Transverse colon (tissue), 4 donors: Measurements from ENCODE around the gene PRLH. TPM values are rescaled to one million over a fixed set of nuclear protein-coding genes. Genes with fewer than 3 reads are reported as not detected.

Experiments
- DNase-seq: peaks from one replicate; pipeline ENCODE4 v3.0.0-alpha.2; 2019
- H3K27ac ChIP-seq, 4 donors: fragments of 200-600 bp; sonication (generic); 2 replicates each; pipeline ENCODE4 v1.5.1; 2016 to 2018; ENCODE audit warnings: inconsistent platforms in 4 of 4
- H3K27me3 ChIP-seq: fragments of 200-600 bp; sonication (generic); 2 replicates; pipeline ENCODE4 v1.5.1; 2017; ENCODE audit warnings: inconsistent platforms
- H3K36me3 ChIP-seq, 4 donors: fragments of 200-600 bp; sonication (generic); 2 replicates each; pipeline ENCODE4 v1.5.1; 2017 to 2019; ENCODE audit warnings: inconsistent platforms in 4 of 4
- H3K4me1 ChIP-seq, 4 donors: fragments of 200-600 bp; sonication (generic); 2 replicates each; pipeline ENCODE4 v1.5.1; 2017 to 2020; ENCODE audit warnings: inconsistent platforms in 4 of 4
- H3K4me3 ChIP-seq, 4 donors: fragments of 200-600 bp; sonication (generic); 1 replicate in 1 of 4; 2 replicates in 3 of 4; pipeline versions ENCODE4 v1.5.1 to v1.6.1; 2017 to 2019; ENCODE audit warnings: inconsistent platforms in 4 of 4
- H3K9me3 ChIP-seq, 2 donors: fragments of 200-600 bp; sonication (generic); 2 replicates each; pipeline ENCODE4 v1.5.1; 2017 to 2019; ENCODE audit warnings: inconsistent platforms in 2 of 2
- CTCF ChIP-seq, 5 experiments: fragments of 200-600 bp in 3 of 5; fragments of 450-650 bp in 2 of 5; sonication (generic) in 3 of 5; IDR thresholded peaks; 1 replicate in 2 of 5; 2 replicates in 3 of 5; pipeline ENCODE4 v1.5.1; 2016 to 2017; ENCODE audit warnings: antibody characterized with exemption in 5 of 5, inconsistent platforms in 3 of 5, mild to moderate bottlenecking in 2 of 5, moderate library complexity in 1 of 5
- EP300 ChIP-seq: sonication (generic); formaldehyde crosslinking; IDR thresholded peaks from one replicate; pipeline ENCODE4 v1.6.1; 2017; ENCODE audit warnings: antibody characterized with exemption, low read depth
- POLR2A ChIP-seq: fragments of 450-650 bp; IDR thresholded peaks from one replicate; pipeline ENCODE4 v1.6.1; 2016; ENCODE audit warnings: antibody characterized with exemption, mild to moderate bottlenecking, moderate library complexity
- POLR2AphosphoS5 ChIP-seq, 3 donors: sonication (generic); formaldehyde crosslinking; IDR thresholded peaks; one replicate each; pipeline ENCODE4 v1.6.1; 2016; ENCODE audit warnings: antibody characterized with exemption in 3 of 3
- WGBS, 2 donors: methylation state at CpG; one replicate each; pipeline ENCODE4 v1.1.5; 2018; ENCODE audit warnings: low coverage in 1 of 2; 5-methylcytosine and 5-hydroxymethylcytosine counted together
- in situ Hi-C, 4 donors: fragments of 200-750 bp; cut with MboI; loops; one replicate each; pipeline versions ENCODE4 v1.15.0 to v1.15.1; 2017; ENCODE audit warnings: low sequenced_read_pairs in 3 of 4, low pct_ligation_motif_present in 1 of 4, low pct_unique_long_range_greater_than_20kb in 1 of 4
- intact Hi-C: fragments of 100-400 bp; cut with DNase I; formaldehyde crosslinking; loops from one replicate; pipeline ENCODE4 v1.15.1; 2023; ENCODE audit warnings: low total_unique reads
- total RNA-seq, 4 donors: library from RNA; depleted of rRNA; stranded (reverse); fragments of >200 nt; gene quantifications; one replicate each; pipeline ENCODE4 v1.1.0, GENCODE V29; 2016

The PRLH gene
- total RNA-seq, 4 donors from 2014 or later = not detected

GRCh38 chr2:237536617-237537016, 29.8 kb upstream of the PRLH start:
- intact Hi-C loops = no loop called here
- DNase-seq = no peak

GRCh38 chr2:237538001-237538720, 28.2 kb upstream of the PRLH start:
- Histone ChIP-seq H3K4me1 (peaks cover 0 to 13% (median 9%) of the 10 kb centered on the region in 4 donors), H3K27ac (no peak overlapping the region), H3K9me3 (no peaks in the 10 kb centered on the region), H3K27me3 (no peaks in the 10 kb centered on the region), H3K4me3 (no peak overlapping the region), H3K36me3 (no peaks in the 10 kb centered on the region)
- intact Hi-C loops = no loop called here
- DNase-seq = no peak
- TF ChIP-seq CTCF (IDR thresholded peaks at IDR 0.05) (no peak), POLR2A (no peak), POLR2AphosphoS5 (IDR thresholded peaks at IDR 0.05) (no peak), EP300 (no peak)
- in situ Hi-C loops = no loop called here
- WGBS, 2 donors = 80 to 82% methylated on average over 2 to 29 of the region's 29 CpGs

More at GRCh38 chr2:237536617-237537016, 29.8 kb upstream of the PRLH start:
- H3K36me3 ChIP-seq = no peaks in the 10 kb centered on the region
- H3K27me3 ChIP-seq = no peaks in the 10 kb centered on the region
- peaks cover 0 to 13% (median 9%) of the 10 kb centered on the region in 4 donors for H3K4me1 ChIP-seq
- 92% methylated on average over 9 of the region's 9 CpGs; no CpG with 5 or more reads in 1 of the 2 donors for WGBS, 2 donors
- TF ChIP-seq POLR2AphosphoS5 (IDR thresholded peaks at IDR 0.05) = no peak
- TF ChIP-seq CTCF (IDR thresholded peaks at IDR 0.05) = no peak
- TF ChIP-seq POLR2A = no peak
- TF ChIP-seq EP300 = no peak
- H3K4me3 ChIP-seq = no peak overlapping the region
- no peak overlapping the region for H3K27ac ChIP-seq
- no peaks in the 10 kb centered on the region for H3K9me3 ChIP-seq
- in situ Hi-C loops = no loop called here

GRCh38 chr2:237538901-237539300, 27.5 kb upstream of the PRLH start:
- DNase-seq = no peak
- WGBS, 2 donors = 89 to 90% methylated on average over 10 to 18 of the region's 18 CpGs
- Histone ChIP-seq H3K36me3 (no peaks in the 10 kb centered on the region), H3K9me3 (no peaks in the 10 kb centered on the region), H3K27ac (no peak overlapping the region), H3K27me3 (no peaks in the 10 kb centered on the region), H3K4me3 (no peak overlapping the region), H3K4me1 (peaks cover 0 to 13% (median 9%) of the 10 kb centered on the region in 4 donors)
- TF ChIP-seq POLR2A = no peak
- TF ChIP-seq EP300 = no peak
- TF ChIP-seq CTCF (IDR thresholded peaks at IDR 0.05) = no peak
- in situ Hi-C loops (no loop called here), intact Hi-C loops (no loop called here)

GRCh38 chr2:237539681-237540080, 26.7 kb upstream of the PRLH start:
- H3K27ac ChIP-seq = no peak overlapping the region

More at GRCh38 chr2:237539681-237540080, 26.7 kb upstream of the PRLH start:
- peaks cover 0 to 13% (median 9%) of the 10 kb centered on the region in 4 donors for H3K4me1 ChIP-seq
- in situ Hi-C loops = no loop called here
- no peak for TF ChIP-seq CTCF (IDR thresholded peaks at IDR 0.05)
- no peak for TF ChIP-seq POLR2A
- TF ChIP-seq EP300 = no peak
- TF ChIP-seq POLR2AphosphoS5 (IDR thresholded peaks at IDR 0.05) = no peak
- no peak overlapping the region for H3K4me3 ChIP-seq
- no peaks in the 10 kb centered on the region for H3K9me3 ChIP-seq
- H3K27me3 ChIP-seq = no peaks in the 10 kb centered on the region
- intact Hi-C loops = no loop called here
- WGBS, 2 donors = 65% methylated on average over 6 of the region's 6 CpGs; no CpG with 5 or more reads in 1 of the 2 donors
- DNase-seq = no peak
- no peaks in the 10 kb centered on the region for H3K36me3 ChIP-seq
